Measurements from ENCODE around the gene AUTS2.

Gene AUTS2

GRCh38 chr7:69608049-69608448 is 9.8 kb downstream of the AUTS2 start:
- H3K4me3 ChIP-seq (ENCODE audit: low read length): no peak overlapping the region
- TF ChIP-seq ZNF274 (IDR thresholded peaks at IDR 0.05; ENCODE audit: low read depth, low read length): no peak

GRCh38 chr7:69608878-69609277 is 10.6 kb downstream of the AUTS2 start:
- no peak for TF ChIP-seq ZNF274 (IDR thresholded peaks at IDR 0.05; ENCODE audit: low read depth, low read length)
- no peak overlapping the region for H3K4me3 ChIP-seq (ENCODE audit: low read length)

DNA sequence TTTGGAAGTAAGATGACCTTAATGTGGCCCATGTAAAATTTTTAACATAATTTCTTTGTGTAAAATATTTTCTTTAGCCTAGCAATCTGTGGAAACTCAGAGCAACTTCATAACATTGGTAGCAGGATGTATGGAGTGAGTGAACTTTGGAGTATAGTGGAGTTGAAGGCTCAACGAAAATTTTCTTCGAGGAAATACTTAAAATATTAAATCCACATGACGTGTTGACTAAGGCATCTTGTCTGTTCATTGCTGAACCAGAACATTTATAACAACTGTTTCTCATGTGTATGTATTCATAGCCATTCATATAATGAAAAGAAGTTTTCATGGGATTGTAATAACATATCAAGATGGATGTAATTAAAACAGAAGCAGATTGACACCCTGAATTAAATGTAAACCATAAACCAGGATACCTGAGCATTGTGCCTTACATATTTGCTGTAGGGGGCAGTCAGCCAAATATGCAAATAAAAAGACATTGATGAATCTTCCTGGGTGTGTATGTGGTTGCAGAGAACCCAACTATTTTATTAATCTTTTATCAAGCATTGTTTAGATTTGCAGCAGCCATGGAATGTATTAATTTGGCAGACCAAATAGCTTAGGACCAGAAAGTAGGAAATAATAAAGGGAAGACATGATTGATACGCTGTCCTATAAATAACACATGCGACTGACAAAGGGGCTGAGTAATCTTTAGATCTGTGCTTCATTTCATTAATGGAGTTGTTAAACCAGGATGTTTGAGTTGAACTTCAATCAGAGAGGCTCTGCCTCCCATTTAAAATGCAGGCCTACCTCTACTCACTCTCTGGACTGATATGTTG is 11.5 kb downstream of the AUTS2 start:
- no peak overlapping the region for H3K4me3 ChIP-seq (ENCODE audit: low read length)
- TF ChIP-seq ZNF274 (IDR thresholded peaks at IDR 0.05; ENCODE audit: low read depth, low read length): no peak

DNA sequence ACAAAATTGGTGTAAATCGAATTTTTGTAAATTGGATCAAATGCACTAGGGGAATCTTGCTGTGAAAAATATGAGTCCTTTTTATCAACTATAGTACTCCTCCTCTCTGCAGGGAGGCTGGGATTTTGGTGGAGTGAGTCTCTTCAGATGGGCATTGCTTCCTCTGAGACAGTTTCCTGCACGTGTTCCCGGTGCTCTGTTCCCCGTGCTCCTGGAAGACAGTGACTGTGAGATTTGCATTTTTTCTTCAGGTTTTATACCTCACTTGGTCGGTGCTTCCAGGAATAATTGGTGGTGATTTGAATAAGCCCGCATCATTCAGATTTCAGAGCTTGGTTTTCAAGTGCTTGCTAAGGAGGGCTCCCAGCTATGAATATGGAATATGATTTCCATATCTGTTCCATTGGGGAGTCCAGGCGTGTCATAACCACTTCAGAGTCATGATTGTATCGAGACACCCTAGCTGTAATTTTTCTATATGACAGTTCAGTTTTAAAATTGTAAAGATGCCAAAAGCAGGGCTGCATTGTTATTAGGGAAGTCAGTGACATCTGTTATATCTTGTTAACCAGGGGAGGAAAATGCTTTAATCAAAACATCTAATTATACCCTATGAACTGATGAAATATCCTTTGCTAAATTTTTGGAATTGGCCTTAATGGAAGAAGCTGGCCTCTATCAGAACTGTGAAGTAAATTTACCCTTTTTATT is 12.3 kb downstream of the AUTS2 start:
- no peak overlapping the region for H3K4me3 ChIP-seq (ENCODE audit: low read length)

DNA sequence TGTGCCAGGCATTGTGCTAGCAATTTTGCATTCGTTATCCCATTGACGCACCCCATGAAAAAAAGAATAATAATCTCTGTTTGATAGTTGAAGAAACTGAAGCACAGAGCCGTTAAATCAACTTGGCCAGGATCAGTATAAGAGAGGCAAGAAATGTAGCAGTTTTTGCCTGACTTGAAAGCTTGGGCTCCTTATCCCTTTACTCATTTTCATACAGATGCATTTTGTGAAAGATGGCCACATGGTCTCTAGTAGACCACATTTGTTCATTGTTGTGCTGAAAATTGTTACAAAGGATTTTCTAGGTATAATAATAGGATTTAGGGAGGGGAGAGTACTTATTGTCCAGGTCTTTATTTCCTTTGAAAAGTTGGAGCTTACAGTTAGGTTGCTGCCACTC is 14.7 kb downstream of the AUTS2 start:
- TF ChIP-seq ZNF274 (IDR thresholded peaks at IDR 0.05; ENCODE audit: low read depth, low read length): no peak

More for the DNA sequence above, 12.3 kb downstream of the AUTS2 start:
- TF ChIP-seq ZNF274 (IDR thresholded peaks at IDR 0.05; ENCODE audit: low read depth, low read length): no peak

GRCh38 chr7:69613846-69614245 is 15.6 kb downstream of the AUTS2 start:
- TF ChIP-seq ZNF274 (IDR thresholded peaks at IDR 0.05; ENCODE audit: low read depth, low read length): no peak
- H3K4me3 ChIP-seq (ENCODE audit: low read length): no peak overlapping the region

More for the DNA sequence above, 14.7 kb downstream of the AUTS2 start:
- no peak overlapping the region for H3K4me3 ChIP-seq (ENCODE audit: low read length)

DNA sequence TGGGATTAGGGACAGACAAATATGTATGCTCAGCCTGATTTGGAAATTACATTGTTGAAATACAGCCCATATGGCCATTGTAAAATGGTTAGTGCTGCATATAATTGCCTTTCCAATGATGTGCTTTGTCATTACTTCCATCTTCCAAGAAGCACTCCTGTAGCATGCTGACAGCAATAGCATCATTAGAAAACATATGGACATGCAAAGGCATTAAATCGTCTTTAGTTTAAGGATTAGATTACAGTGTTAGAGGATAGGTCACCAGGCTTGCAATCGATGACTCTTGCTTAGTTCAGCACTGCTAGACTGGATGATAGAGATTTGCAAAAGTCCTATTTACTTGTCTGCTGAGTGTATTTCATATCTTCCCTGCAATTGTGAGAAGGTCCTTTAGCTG is 17.4 kb downstream of the AUTS2 start:
- no peak for TF ChIP-seq ZNF274 (IDR thresholded peaks at IDR 0.05; ENCODE audit: low read depth, low read length)
- no peak overlapping the region for H3K4me3 ChIP-seq (ENCODE audit: low read length)

GRCh38 chr7:69617364-69617763 is 19.1 kb downstream of the AUTS2 start:
- H3K4me3 ChIP-seq (ENCODE audit: low read length): no peak overlapping the region
- no peak for TF ChIP-seq ZNF274 (IDR thresholded peaks at IDR 0.05; ENCODE audit: low read depth, low read length)

- TF ChIP-seq ZNF274 (IDR thresholded peaks at IDR 0.05; ENCODE audit: low read depth, low read length): no peak
- no peak overlapping the region for H3K4me3 ChIP-seq (ENCODE audit: low read length)
Observed at GRCh38 chr7:69619054-69619453, 20.8 kb downstream of the AUTS2 start.

DNA sequence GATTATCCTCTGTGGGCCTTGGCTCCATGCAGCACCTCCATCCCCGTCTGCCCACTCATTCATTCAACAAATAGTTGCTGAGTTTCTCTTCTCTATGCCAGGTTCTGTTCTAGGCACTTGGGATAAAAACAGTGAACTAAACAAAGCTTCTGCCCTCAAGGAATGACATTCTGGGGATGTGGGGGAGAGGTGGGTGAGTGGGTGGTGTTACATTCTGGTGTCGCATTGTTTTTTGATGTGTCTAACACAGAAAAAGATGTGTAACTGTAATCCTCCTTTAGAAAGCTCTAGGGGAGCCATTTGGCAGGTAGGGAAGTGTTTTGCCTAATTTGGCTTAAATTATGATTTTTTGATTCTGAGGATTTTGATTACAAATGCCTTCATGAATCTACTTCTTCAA is 21.4 kb downstream of the AUTS2 start:
- no peak for TF ChIP-seq ZNF274 (IDR thresholded peaks at IDR 0.05; ENCODE audit: low read depth, low read length)

DNA sequence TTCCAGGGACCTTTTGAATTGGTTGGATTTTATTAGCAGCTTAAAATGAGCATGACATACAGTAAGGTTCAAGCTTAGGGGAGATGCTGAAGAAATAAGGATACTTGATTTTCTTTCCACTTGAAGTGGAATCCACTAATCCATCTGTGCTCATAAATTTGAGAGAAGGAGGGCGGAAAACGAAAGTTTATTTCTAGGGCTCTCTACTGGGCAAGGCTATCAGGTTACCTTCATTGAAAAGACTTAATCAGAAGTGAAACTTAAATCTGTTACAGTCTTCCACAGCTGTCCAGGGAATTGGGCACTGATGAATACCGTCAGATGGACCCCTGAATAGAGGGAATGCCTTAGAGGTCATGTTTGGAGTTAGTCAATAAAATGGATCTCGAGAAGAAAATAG is 21.8 kb downstream of the AUTS2 start:
- TF ChIP-seq ZNF274 (IDR thresholded peaks at IDR 0.05; ENCODE audit: low read depth, low read length): no peak
- no peak overlapping the region for H3K4me3 ChIP-seq (ENCODE audit: low read length)

More for the DNA sequence above, 21.4 kb downstream of the AUTS2 start:
- no peak overlapping the region for H3K4me3 ChIP-seq (ENCODE audit: low read length)

- H3K4me3 ChIP-seq (ENCODE audit: low read length): no peak overlapping the region
- no peak for TF ChIP-seq ZNF274 (IDR thresholded peaks at IDR 0.05; ENCODE audit: low read depth, low read length)
Observed at GRCh38 chr7:69620650-69621049, 22.4 kb downstream of the AUTS2 start.

DNA sequence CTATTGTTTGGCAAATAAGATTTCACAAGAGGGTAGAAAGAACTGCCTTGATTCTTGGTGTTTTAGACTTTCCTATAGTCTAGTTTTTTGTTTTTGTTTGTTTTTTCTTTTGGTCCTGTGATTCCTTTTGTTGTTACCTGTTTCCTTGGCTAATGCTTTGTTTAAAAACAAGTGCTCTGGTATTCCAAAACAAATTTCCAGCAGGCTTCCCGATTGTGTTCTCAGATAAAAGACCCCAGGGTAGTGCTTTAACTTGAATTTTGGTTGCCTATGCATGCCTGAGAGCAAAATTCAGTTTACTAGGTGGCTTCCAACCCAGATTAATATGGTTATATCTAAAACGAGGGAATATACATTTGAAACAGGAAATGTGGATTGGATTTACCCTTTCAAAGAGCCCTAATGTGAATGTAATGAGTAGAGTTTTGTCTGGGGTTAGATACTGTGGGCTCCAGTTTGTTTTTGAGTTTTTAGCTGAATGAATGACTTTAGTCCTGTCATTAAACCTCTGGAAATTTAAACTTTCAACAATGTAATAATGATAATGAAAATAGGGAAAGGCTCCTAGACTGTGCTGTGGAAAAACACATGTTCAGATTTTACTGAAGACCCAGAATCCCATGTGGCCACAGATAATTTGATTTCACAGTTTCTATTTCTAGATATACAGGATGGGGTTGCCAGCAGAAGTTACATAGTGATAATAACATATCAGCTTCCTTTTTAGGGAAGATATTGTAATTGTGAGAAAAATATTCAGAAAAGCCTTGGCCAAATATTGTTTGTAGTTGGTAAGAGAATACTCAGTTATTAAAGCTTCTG is 23.9 kb downstream of the AUTS2 start:
- H3K4me3 ChIP-seq (ENCODE audit: low read length): no peak overlapping the region
- no peak for TF ChIP-seq ZNF274 (IDR thresholded peaks at IDR 0.05; ENCODE audit: low read depth, low read length)

DNA sequence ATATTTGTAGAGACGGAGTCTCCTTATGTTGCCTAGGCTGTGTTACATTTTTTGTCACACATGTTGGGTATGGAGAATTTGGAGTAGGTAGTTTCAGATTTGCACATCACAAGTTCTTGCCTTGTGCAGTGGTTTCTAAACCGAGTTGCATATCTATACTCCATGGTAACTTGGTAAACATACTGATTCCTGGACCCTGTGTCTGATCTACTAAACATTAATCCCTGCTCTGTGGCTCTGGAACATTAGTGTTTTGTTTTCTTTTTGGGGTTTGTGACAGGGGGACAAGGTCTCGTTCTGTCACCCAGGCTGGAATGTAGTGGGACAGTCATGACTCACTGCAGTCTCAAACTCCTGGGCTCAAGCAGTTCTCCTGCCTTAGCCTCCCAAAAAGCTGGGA is 24.7 kb downstream of the AUTS2 start:
- TF ChIP-seq ZNF274 (IDR thresholded peaks at IDR 0.05; ENCODE audit: low read depth, low read length): no peak
- H3K4me3 ChIP-seq (ENCODE audit: low read length): no peak overlapping the region

Measured in GM08714 (cell line).